ENCODE measurements around the gene TMEM163. TPM values are rescaled to one million over a fixed set of nuclear protein-coding genes. Genes with fewer than 3 reads are reported as not detected.
A peak's percentile ranks its signal among the peaks of the same experiment; 100 is the strongest.

TMEM163 gene
- total RNA-seq, 2 donors from 2014 or later, result 0.14 to 2.5 TPM

DNA sequence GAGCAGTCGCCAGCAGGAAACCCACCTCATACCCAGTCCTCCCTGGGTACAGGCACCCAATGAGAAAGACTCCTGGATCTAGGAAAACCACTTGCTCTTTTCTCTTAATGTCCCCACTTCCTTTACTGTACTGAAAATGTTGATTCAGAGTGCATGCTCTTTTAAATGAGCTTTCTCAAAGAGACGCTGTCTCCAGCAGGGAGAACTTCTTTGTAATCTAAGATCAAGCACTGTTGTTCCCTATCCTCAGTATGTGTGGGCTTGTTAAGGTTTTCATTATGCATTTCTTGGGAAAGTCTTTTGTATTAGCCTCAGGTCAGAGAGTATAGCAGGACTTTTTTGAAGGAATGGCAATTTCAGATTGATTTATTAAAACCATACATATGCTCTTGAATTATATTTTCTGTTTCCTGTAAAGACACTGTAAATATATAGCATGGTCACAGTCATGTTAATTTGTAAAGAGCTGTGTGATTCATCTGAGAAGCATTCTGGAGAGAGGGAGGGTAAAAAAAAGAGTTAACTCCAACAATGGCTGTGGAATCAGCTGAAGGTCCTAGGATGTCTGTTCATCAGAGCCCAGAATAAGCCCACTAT lies 286.9 kb downstream of the TMEM163 start:
- Histone ChIP-seq H3K27me3 (replicated peaks; ENCODE audit: insufficient read depth) (no peaks in the 10 kb centered on the region), H3K36me3 (peaks cover 5% of the 10 kb centered on the region), H3K4me1 (ENCODE audit: control insufficient read depth in 1 of 2, low read depth in 2 of 2) (peaks cover 0 to 5% of the 10 kb centered on the region in 2 donors), H3K9me3 (no peaks in the 10 kb centered on the region), H3K4me3 (no peak overlapping the region), H3K27ac (no peak overlapping the region)
- DNase-seq (ENCODE audit: low spot score) (no peak), ATAC-seq (ENCODE audit: insufficient number of reproducible peaks, low FRiP score, low read depth) (no peak)
- TF ChIP-seq, protein P1, sequence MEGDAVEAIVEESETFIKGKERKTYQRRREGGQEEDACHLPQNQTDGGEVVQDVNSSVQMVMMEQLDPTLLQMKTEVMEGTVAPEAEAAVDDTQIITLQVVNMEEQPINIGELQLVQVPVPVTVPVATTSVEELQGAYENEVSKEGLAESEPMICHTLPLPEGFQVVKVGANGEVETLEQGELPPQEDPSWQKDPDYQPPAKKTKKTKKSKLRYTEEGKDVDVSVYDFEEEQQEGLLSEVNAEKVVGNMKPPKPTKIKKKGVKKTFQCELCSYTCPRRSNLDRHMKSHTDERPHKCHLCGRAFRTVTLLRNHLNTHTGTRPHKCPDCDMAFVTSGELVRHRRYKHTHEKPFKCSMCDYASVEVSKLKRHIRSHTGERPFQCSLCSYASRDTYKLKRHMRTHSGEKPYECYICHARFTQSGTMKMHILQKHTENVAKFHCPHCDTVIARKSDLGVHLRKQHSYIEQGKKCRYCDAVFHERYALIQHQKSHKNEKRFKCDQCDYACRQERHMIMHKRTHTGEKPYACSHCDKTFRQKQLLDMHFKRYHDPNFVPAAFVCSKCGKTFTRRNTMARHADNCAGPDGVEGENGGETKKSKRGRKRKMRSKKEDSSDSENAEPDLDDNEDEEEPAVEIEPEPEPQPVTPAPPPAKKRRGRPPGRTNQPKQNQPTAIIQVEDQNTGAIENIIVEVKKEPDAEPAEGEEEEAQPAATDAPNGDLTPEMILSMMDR (IDR thresholded peaks at IDR 0.05), result no peak

DNA sequence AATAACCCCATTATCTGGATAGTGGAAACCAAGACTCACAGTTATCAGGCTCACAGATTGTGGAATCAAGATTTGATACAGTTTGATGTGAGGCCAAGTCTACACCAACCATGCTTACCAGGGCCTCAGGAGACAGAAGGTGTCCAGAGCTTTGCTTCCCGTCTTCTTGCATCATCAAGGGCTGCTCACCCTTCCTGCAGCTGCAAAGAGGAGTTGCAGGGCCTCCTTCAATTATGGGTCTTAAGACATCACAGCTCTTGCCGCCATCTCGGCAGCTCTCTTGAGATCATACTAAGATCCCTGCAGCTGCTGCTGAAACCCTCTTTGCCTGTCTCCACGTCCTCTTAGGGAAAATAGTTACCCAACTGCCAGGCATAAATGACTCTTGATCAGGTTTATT lies 288.9 kb downstream of the TMEM163 start:
- no peaks in the 10 kb centered on the region for H3K27me3 ChIP-seq (replicated peaks; ENCODE audit: insufficient read depth)
- peaks cover 3% of the 10 kb centered on the region for H3K36me3 ChIP-seq
- no peak overlapping the region for H3K4me3 ChIP-seq
- TF ChIP-seq, protein P1 (IDR thresholded peaks at IDR 0.05), result no peak
- ATAC-seq (ENCODE audit: insufficient number of reproducible peaks, low FRiP score, low read depth) (no peak), DNase-seq (ENCODE audit: low spot score) (no peak)
- no peaks in the 10 kb centered on the region for H3K9me3 ChIP-seq
- H3K4me1 ChIP-seq (ENCODE audit: control insufficient read depth in 1 of 2, low read depth in 2 of 2), result peaks cover 0 to 22% of the 10 kb centered on the region in 2 donors
- no peak overlapping the region for H3K27ac ChIP-seq

- H3K36me3 ChIP-seq, result peaks cover 3% of the 10 kb centered on the region
- H3K27ac ChIP-seq, result peak overlapping the region in 1 of 2 donors; percentile 37
- H3K27me3 ChIP-seq (replicated peaks; ENCODE audit: insufficient read depth), result no peaks in the 10 kb centered on the region
- H3K4me1 ChIP-seq (ENCODE audit: control insufficient read depth in 1 of 2, low read depth in 2 of 2), result peaks cover 0 to 25% of the 10 kb centered on the region in 2 donors
- DNase-seq (ENCODE audit: low spot score) (no peak), ATAC-seq (ENCODE audit: insufficient number of reproducible peaks, low FRiP score, low read depth) (no peak)
- TF ChIP-seq, protein P1 (IDR thresholded peaks at IDR 0.05), result no peak
- no peaks in the 10 kb centered on the region for H3K9me3 ChIP-seq
- no peak overlapping the region for H3K4me3 ChIP-seq
These were observed 292.1 kb downstream of the TMEM163 start for GRCh38 chr2:134426721-134427120.

GRCh38 chr2:134425724-134426496 lies 292.9 kb downstream of the TMEM163 start:
- Histone ChIP-seq H3K9me3 (no peaks in the 10 kb centered on the region), H3K27ac (peak overlapping the region; percentile 9 to 37), H3K36me3 (peaks cover 3% of the 10 kb centered on the region), H3K4me1 (ENCODE audit: control insufficient read depth in 1 of 2, low read depth in 2 of 2) (peaks cover 0 to 33% of the 10 kb centered on the region in 2 donors), H3K4me3 (no peak overlapping the region), H3K27me3 (replicated peaks; ENCODE audit: insufficient read depth) (no peaks in the 10 kb centered on the region)
- DNase-seq (ENCODE audit: low spot score) (no peak), ATAC-seq (ENCODE audit: insufficient number of reproducible peaks, low FRiP score, low read depth) (no peak)
- TF ChIP-seq, protein P1 (IDR thresholded peaks at IDR 0.05), result no peak

- ATAC-seq (ENCODE audit: insufficient number of reproducible peaks, low FRiP score, low read depth), result no peak
- DNase-seq (ENCODE audit: low spot score), result no peak
- H3K36me3 ChIP-seq, result no peaks in the 10 kb centered on the region
- H3K27me3 ChIP-seq (replicated peaks; ENCODE audit: insufficient read depth), result no peaks in the 10 kb centered on the region
- no peaks in the 10 kb centered on the region for H3K9me3 ChIP-seq
- TF ChIP-seq, protein P1 (IDR thresholded peaks at IDR 0.05), result no peak
- no peak overlapping the region for H3K27ac ChIP-seq
- no peak overlapping the region for H3K4me3 ChIP-seq
- H3K4me1 ChIP-seq (ENCODE audit: control insufficient read depth in 1 of 2, low read depth in 2 of 2), result peaks cover 0 to 36% of the 10 kb centered on the region in 2 donors
These were observed 297.1 kb downstream of the TMEM163 start for GRCh38 chr2:134421556-134422328.

All from thoracic aorta (tissue), 2 donors.